Activated naive CD4-positive, alpha-beta T cell treated with anti-CD3 and anti-CD28 coated beads, Interleukin-2, amount 50 U/mL, for 24 hours (primary cell): ENCODE measurements around the gene MRPS22.
"Not testable (repeated sequence)": the region's sequence is repeated elsewhere in the genome, so short reads cannot be mapped to it uniquely, and the experiment has no call there.

Experiments used
- H3K27ac Mint-ChIP-seq: one replicate; pipeline ENCODE4 v1.8.0; 2021; ENCODE audit warnings: mild to moderate bottlenecking, mixed read lengths
- H3K27me3 Mint-ChIP-seq: one replicate; pipeline ENCODE4 v1.8.0; 2021; ENCODE audit warnings: mixed read lengths
- H3K36me3 Mint-ChIP-seq: one replicate; pipeline ENCODE4 v1.8.0; 2021; ENCODE audit warnings: mixed read lengths
- H3K4me1 Mint-ChIP-seq: one replicate; pipeline ENCODE4 v1.8.0; 2021; ENCODE audit warnings: mixed read lengths
- H3K4me3 Mint-ChIP-seq: one replicate; pipeline ENCODE4 v1.8.0; 2021; ENCODE audit warnings: mild to moderate bottlenecking, mixed read lengths
- H3K9me3 Mint-ChIP-seq: one replicate; pipeline ENCODE4 v1.8.0; 2021; ENCODE audit warnings: mixed read lengths

Gene MRPS22

GRCh38 chr3:139320551-139321309 is 23.1 kb upstream of the MRPS22 start:
- H3K4me1 Mint-ChIP-seq = no peaks in the 10 kb centered on the region
- no peak overlapping the region for H3K4me3 Mint-ChIP-seq
- no peak overlapping the region for H3K27ac Mint-ChIP-seq
- H3K27me3 Mint-ChIP-seq = peaks cover 4% of the 10 kb centered on the region
- H3K36me3 Mint-ChIP-seq = no peaks in the 10 kb centered on the region
- no peaks in the 10 kb centered on the region for H3K9me3 Mint-ChIP-seq

GRCh38 chr3:139322346-139322745 is 21.5 kb upstream of the MRPS22 start:
- Mint-ChIP-seq H3K4me1 (no peaks in the 10 kb centered on the region), H3K36me3 (no peaks in the 10 kb centered on the region), H3K4me3 (no peak overlapping the region), H3K27me3 (peaks cover 4% of the 10 kb centered on the region), H3K9me3 (no peaks in the 10 kb centered on the region), H3K27ac (no peak overlapping the region)

GRCh38 chr3:139323146-139323545 is 20.7 kb upstream of the MRPS22 start:
- Mint-ChIP-seq H3K27me3 (peaks cover 4% of the 10 kb centered on the region), H3K9me3 (no peaks in the 10 kb centered on the region), H3K36me3 (no peaks in the 10 kb centered on the region), H3K27ac (no peak overlapping the region), H3K4me3 (no peak overlapping the region), H3K4me1 (peaks cover 3% of the 10 kb centered on the region)

GRCh38 chr3:139324456-139324855 is 19.4 kb upstream of the MRPS22 start:
- Mint-ChIP-seq H3K4me1 (peaks cover 12% of the 10 kb centered on the region), H3K4me3 (no peak overlapping the region), H3K27ac (no peak overlapping the region)

GRCh38 chr3:139325551-139325950 is 18.3 kb upstream of the MRPS22 start:
- peaks cover 16% of the 10 kb centered on the region for H3K4me1 Mint-ChIP-seq
- peaks cover 2% of the 10 kb centered on the region for H3K27me3 Mint-ChIP-seq
- no peaks in the 10 kb centered on the region for H3K36me3 Mint-ChIP-seq
- no peak overlapping the region for H3K27ac Mint-ChIP-seq
- no peaks in the 10 kb centered on the region for H3K9me3 Mint-ChIP-seq
- no peak overlapping the region for H3K4me3 Mint-ChIP-seq

More at GRCh38 chr3:139324456-139324855, 19.4 kb upstream of the MRPS22 start:
- Mint-ChIP-seq H3K36me3 (no peaks in the 10 kb centered on the region), H3K27me3 (peaks cover 2% of the 10 kb centered on the region), H3K9me3 (no peaks in the 10 kb centered on the region)

GRCh38 chr3:139326131-139326530 is 17.7 kb upstream of the MRPS22 start:
- no peaks in the 10 kb centered on the region for H3K9me3 Mint-ChIP-seq
- no peak overlapping the region for H3K27ac Mint-ChIP-seq
- peaks cover 16% of the 10 kb centered on the region for H3K4me1 Mint-ChIP-seq
- H3K4me3 Mint-ChIP-seq = no peak overlapping the region
- no peaks in the 10 kb centered on the region for H3K36me3 Mint-ChIP-seq
- H3K27me3 Mint-ChIP-seq = peaks cover 2% of the 10 kb centered on the region

GRCh38 chr3:139326707-139327106 is 17.1 kb upstream of the MRPS22 start:
- Mint-ChIP-seq H3K27me3 (peaks cover 4% of the 10 kb centered on the region), H3K27ac (no peak overlapping the region), H3K4me3 (no peak overlapping the region), H3K4me1 (peaks cover 16% of the 10 kb centered on the region), H3K36me3 (no peaks in the 10 kb centered on the region), H3K9me3 (no peaks in the 10 kb centered on the region)

GRCh38 chr3:139327231-139327630 is 16.6 kb upstream of the MRPS22 start:
- H3K9me3 Mint-ChIP-seq = no peaks in the 10 kb centered on the region
- peaks cover 16% of the 10 kb centered on the region for H3K4me1 Mint-ChIP-seq
- H3K4me3 Mint-ChIP-seq = no peak overlapping the region
- H3K27ac Mint-ChIP-seq = no peak overlapping the region
- peaks cover 9% of the 10 kb centered on the region for H3K27me3 Mint-ChIP-seq
- no peaks in the 10 kb centered on the region for H3K36me3 Mint-ChIP-seq

GRCh38 chr3:139327861-139328260 is 16.0 kb upstream of the MRPS22 start:
- Mint-ChIP-seq H3K9me3 (no peaks in the 10 kb centered on the region), H3K4me1 (peaks cover 16% of the 10 kb centered on the region), H3K36me3 (no peaks in the 10 kb centered on the region), H3K27ac (no peak overlapping the region), H3K4me3 (no peak overlapping the region), H3K27me3 (peaks cover 13% of the 10 kb centered on the region)

- no peak overlapping the region for H3K27ac Mint-ChIP-seq
- peaks cover 16% of the 10 kb centered on the region for H3K4me1 Mint-ChIP-seq
- no peaks in the 10 kb centered on the region for H3K36me3 Mint-ChIP-seq
- no peaks in the 10 kb centered on the region for H3K9me3 Mint-ChIP-seq
- H3K27me3 Mint-ChIP-seq = peaks cover 15% of the 10 kb centered on the region
- H3K4me3 Mint-ChIP-seq = peak overlapping the region; percentile 72
These were observed 15.5 kb upstream of the MRPS22 start for GRCh38 chr3:139328356-139328755.

GRCh38 chr3:139329364-139329850 is 14.4 kb upstream of the MRPS22 start:
- peak overlapping the region; percentile 72 for H3K4me3 Mint-ChIP-seq
- no peaks in the 10 kb centered on the region for H3K9me3 Mint-ChIP-seq
- H3K36me3 Mint-ChIP-seq = no peaks in the 10 kb centered on the region
- peaks cover 16% of the 10 kb centered on the region for H3K4me1 Mint-ChIP-seq
- H3K27me3 Mint-ChIP-seq = peaks cover 15% of the 10 kb centered on the region
- no peak overlapping the region for H3K27ac Mint-ChIP-seq

GRCh38 chr3:139332092-139332491 is 11.7 kb upstream of the MRPS22 start:
- H3K27me3 Mint-ChIP-seq = peaks cover 17% of the 10 kb centered on the region
- no peaks in the 10 kb centered on the region for H3K36me3 Mint-ChIP-seq
- no peak overlapping the region for H3K4me3 Mint-ChIP-seq
- no peaks in the 10 kb centered on the region for H3K9me3 Mint-ChIP-seq
- peaks cover 16% of the 10 kb centered on the region for H3K4me1 Mint-ChIP-seq
- no peak overlapping the region for H3K27ac Mint-ChIP-seq

GRCh38 chr3:139334675-139335074 is 9.1 kb upstream of the MRPS22 start:
- not testable (repeated sequence) for H3K4me3 Mint-ChIP-seq, H3K4me1 Mint-ChIP-seq, H3K9me3 Mint-ChIP-seq, H3K27ac Mint-ChIP-seq, H3K36me3 Mint-ChIP-seq
- peaks cover 17% of the 10 kb centered on the region for H3K27me3 Mint-ChIP-seq

- Mint-ChIP-seq H3K27me3 (peaks cover 1% of the 10 kb centered on the region), H3K36me3 (peaks cover 5% of the 10 kb centered on the region), H3K4me3 (no peak overlapping the region), H3K9me3 (no peaks in the 10 kb centered on the region), H3K4me1 (peaks cover 6% of the 10 kb centered on the region), H3K27ac (no peak overlapping the region)
These were observed 5.4 kb upstream of the MRPS22 start for GRCh38 chr3:139338405-139338804.

- no peak overlapping the region for H3K4me3 Mint-ChIP-seq
- peaks cover 6% of the 10 kb centered on the region for H3K4me1 Mint-ChIP-seq
- no peak overlapping the region for H3K27ac Mint-ChIP-seq
- H3K27me3 Mint-ChIP-seq = peaks cover 1% of the 10 kb centered on the region
- no peaks in the 10 kb centered on the region for H3K9me3 Mint-ChIP-seq
- peaks cover 5% of the 10 kb centered on the region for H3K36me3 Mint-ChIP-seq
These were observed 4.5 kb upstream of the MRPS22 start for GRCh38 chr3:139339219-139339906.

- H3K4me3 Mint-ChIP-seq = no peak overlapping the region
- H3K36me3 Mint-ChIP-seq = peaks cover 5% of the 10 kb centered on the region
- peaks cover 1% of the 10 kb centered on the region for H3K27me3 Mint-ChIP-seq
- no peak overlapping the region for H3K27ac Mint-ChIP-seq
- peaks cover 6% of the 10 kb centered on the region for H3K4me1 Mint-ChIP-seq
- no peaks in the 10 kb centered on the region for H3K9me3 Mint-ChIP-seq
These were observed 3.0 kb upstream of the MRPS22 start for GRCh38 chr3:139340784-139341183.
